ENCODE results near the gene LRP5.

DNA sequence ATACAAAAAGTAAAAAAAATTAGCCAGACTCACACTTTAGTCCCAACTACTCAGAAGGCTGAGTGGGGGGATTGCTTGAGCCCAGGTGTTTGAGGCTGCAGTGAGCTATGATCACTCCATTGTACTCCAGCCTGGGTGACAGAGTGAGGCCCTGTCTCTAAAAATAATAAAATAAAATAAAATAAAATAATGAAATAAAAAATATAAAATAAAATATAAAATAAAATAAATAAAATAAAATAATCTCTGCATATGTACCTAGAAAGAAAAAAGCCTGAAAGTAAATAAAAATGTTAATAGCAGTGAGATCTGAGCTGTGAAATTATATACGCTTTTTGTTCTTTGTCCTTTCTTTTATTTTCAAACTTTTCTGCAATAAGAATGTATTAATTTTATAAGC, 17.1 kb upstream of the LRP5 start:
- no peak for TF ChIP-seq GATA2 (IDR thresholded peaks at IDR 0.05; ENCODE audit: low read depth, low read length)
- TF ChIP-seq GATA3 (IDR thresholded peaks at IDR 0.05; ENCODE audit: low read depth, low read length): no peak

All from SH-SY5Y (cell line).